Measurements from ENCODE around the gene ING2. TPM values are rescaled to one million over a fixed set of nuclear protein-coding genes. Genes with fewer than 3 reads are reported as not detected.

Gene ING2
- total RNA-seq, 4 donors from 2014 or later = 15.4 to 16.9 TPM; not detected in 2

GRCh38 chr4:183543435-183543834, 38.6 kb downstream of the ING2 start:
- Histone ChIP-seq H3K9me3 (no peaks in the 10 kb centered on the region), H3K36me3 (no peaks in the 10 kb centered on the region), H3K27ac (no peak overlapping the region), H3K27me3 (peaks cover 18% of the 10 kb centered on the region), H3K4me3 (no peak overlapping the region), H3K4me1 (no peaks in the 10 kb centered on the region)
- intact Hi-C loops (cut with DNase I; ENCODE audit: low total_unique reads) (no loop called here), in situ Hi-C loops (cut with MboI; ENCODE audit: low pct_ligation_motif_present in 1 of 4, low pct_unique_long_range_greater_than_20kb in 1 of 4, low sequenced_read_pairs in 3 of 4) (no loop called here)
- 44 to 49% methylated on average over 2 of the region's 2 CpGs for WGBS, 2 donors (ENCODE audit: low coverage in 1 of 2)
- no peak for DNase-seq
- TF ChIP-seq POLR2A (IDR thresholded peaks at IDR 0.05) (no peak), POLR2AphosphoS5 (IDR thresholded peaks at IDR 0.05) (no peak), CTCF (IDR thresholded peaks at IDR 0.05) (no peak), EP300 (IDR thresholded peaks at IDR 0.05; ENCODE audit: low read depth) (no peak)

- DNase-seq = no peak
- H3K9me3 ChIP-seq = no peaks in the 10 kb centered on the region
- no peak for TF ChIP-seq EP300 (IDR thresholded peaks at IDR 0.05; ENCODE audit: low read depth)
- TF ChIP-seq CTCF (IDR thresholded peaks at IDR 0.05) = no peak
- no peak for TF ChIP-seq POLR2AphosphoS5 (IDR thresholded peaks at IDR 0.05)
- TF ChIP-seq POLR2A (IDR thresholded peaks at IDR 0.05) = no peak
- H3K27me3 ChIP-seq = peaks cover 25% of the 10 kb centered on the region
- H3K4me1 ChIP-seq = no peaks in the 10 kb centered on the region
- H3K27ac ChIP-seq = no peak overlapping the region
- H3K4me3 ChIP-seq = no peak overlapping the region
- intact Hi-C loops (cut with DNase I; ENCODE audit: low total_unique reads) (no loop called here), in situ Hi-C loops (cut with MboI; ENCODE audit: low pct_ligation_motif_present in 1 of 4, low pct_unique_long_range_greater_than_20kb in 1 of 4, low sequenced_read_pairs in 3 of 4) (no loop called here)
- WGBS, 2 donors (ENCODE audit: low coverage in 1 of 2) = 63 to 73% methylated on average over 5 of the region's 5 CpGs
- H3K36me3 ChIP-seq = no peaks in the 10 kb centered on the region
These were observed 39.3 kb downstream of the ING2 start for GRCh38 chr4:183544109-183544508.

- in situ Hi-C loops (cut with MboI; ENCODE audit: low pct_ligation_motif_present in 1 of 4, low pct_unique_long_range_greater_than_20kb in 1 of 4, low sequenced_read_pairs in 3 of 4) = no loop called here
- H3K4me1 ChIP-seq = no peaks in the 10 kb centered on the region
- no peak for DNase-seq
- no peaks in the 10 kb centered on the region for H3K9me3 ChIP-seq
- H3K36me3 ChIP-seq = no peaks in the 10 kb centered on the region
- WGBS, 2 donors (ENCODE audit: low coverage in 1 of 2) = 95 to 100% methylated on average over 5 to 6 of the region's 6 CpGs
- peaks cover 30% of the 10 kb centered on the region for H3K27me3 ChIP-seq
- no peak overlapping the region for H3K27ac ChIP-seq
- intact Hi-C loops (cut with DNase I; ENCODE audit: low total_unique reads) = no loop called here
- H3K4me3 ChIP-seq = no peak overlapping the region
- TF ChIP-seq EP300 (IDR thresholded peaks at IDR 0.05; ENCODE audit: low read depth) (no peak), POLR2AphosphoS5 (IDR thresholded peaks at IDR 0.05) (no peak), POLR2A (IDR thresholded peaks at IDR 0.05) (no peak), CTCF (IDR thresholded peaks at IDR 0.05) (no peak)
These were observed 41.5 kb downstream of the ING2 start for GRCh38 chr4:183546376-183546775.

GRCh38 chr4:183548306-183548705, 43.4 kb downstream of the ING2 start:
- H3K27me3 ChIP-seq = peaks cover 27% of the 10 kb centered on the region
- in situ Hi-C loops (cut with MboI; ENCODE audit: low pct_ligation_motif_present in 1 of 4, low pct_unique_long_range_greater_than_20kb in 1 of 4, low sequenced_read_pairs in 3 of 4) (no loop called here), intact Hi-C loops (cut with DNase I; ENCODE audit: low total_unique reads) (no loop called here)
- H3K9me3 ChIP-seq = no peaks in the 10 kb centered on the region
- WGBS, 2 donors (ENCODE audit: low coverage in 1 of 2) = 72 to 80% methylated on average over 3 of the region's 3 CpGs
- no peak overlapping the region for H3K4me3 ChIP-seq
- H3K27ac ChIP-seq = no peak overlapping the region
- no peak for TF ChIP-seq EP300 (IDR thresholded peaks at IDR 0.05; ENCODE audit: low read depth)
- no peak for TF ChIP-seq POLR2A (IDR thresholded peaks at IDR 0.05)
- no peak for TF ChIP-seq POLR2AphosphoS5 (IDR thresholded peaks at IDR 0.05)
- TF ChIP-seq CTCF (IDR thresholded peaks at IDR 0.05) = no peak
- H3K4me1 ChIP-seq = no peaks in the 10 kb centered on the region
- H3K36me3 ChIP-seq = no peaks in the 10 kb centered on the region
- DNase-seq = no peak

Data from transverse colon (tissue), 4 donors.